Measurements from ENCODE around the gene CRYZ.
"Not testable (repeated sequence)": the region's sequence is repeated elsewhere in the genome, so short reads cannot be mapped to it uniquely, and the experiment has no call there.

The CRYZ gene

GRCh38 chr1:74732960-74733603, at the start of gene CRYZ, which contains the start of gene TYW3:
Gene CRYZ (minus strand): TSS chr1:74733050. CDS start chr1:74724821, 8,229 bp downstream.
Gene TYW3 (plus strand): TSS chr1:74733152. CDS start chr1:74733245, 93 bp downstream.
- DNase-seq, result peak; percentile 85

GRCh38 chr1:74780594-74780993, 47.7 kb upstream of the CRYZ start:
- DNase-seq, result no peak

- DNase-seq, result no peak
These were observed 46.9 kb upstream of the CRYZ start for GRCh38 chr1:74779750-74780149.

GRCh38 chr1:74777525-74777924, 44.7 kb upstream of the CRYZ start:
- DNase-seq, result no peak

- DNase-seq, result no peak
These were observed 42.9 kb upstream of the CRYZ start for GRCh38 chr1:74775735-74776134.

GRCh38 chr1:74773582-74773981, 40.7 kb upstream of the CRYZ start:
- no peak for DNase-seq

GRCh38 chr1:74772945-74773344, 40.1 kb upstream of the CRYZ start:
- no peak for DNase-seq

GRCh38 chr1:74771913-74772515, 39.2 kb upstream of the CRYZ start:
- no peak for DNase-seq

- DNase-seq, result no peak
These were observed 34.6 kb upstream of the CRYZ start for GRCh38 chr1:74767490-74767889.

GRCh38 chr1:74766579-74766978, 33.7 kb upstream of the CRYZ start:
- DNase-seq, result no peak

- DNase-seq, result no peak
These were observed 31.0 kb upstream of the CRYZ start for GRCh38 chr1:74763807-74764206.

- DNase-seq, result not testable (repeated sequence)
These were observed 23.8 kb upstream of the CRYZ start for GRCh38 chr1:74756650-74757049.

GRCh38 chr1:74755475-74755874, 22.6 kb upstream of the CRYZ start:
- no peak for DNase-seq

- DNase-seq, result no peak
These were observed 20.3 kb upstream of the CRYZ start for GRCh38 chr1:74753104-74753503.

GRCh38 chr1:74748960-74749359, 16.1 kb upstream of the CRYZ start:
- DNase-seq, result no peak

GRCh38 chr1:74745247-74745646, 12.4 kb upstream of the CRYZ start:
- DNase-seq, result not testable (repeated sequence)

- not testable (repeated sequence) for DNase-seq
These were observed 7.6 kb upstream of the CRYZ start for GRCh38 chr1:74740307-74740980.

- DNase-seq, result no peak
These were observed 4.5 kb upstream of the CRYZ start for GRCh38 chr1:74737333-74737732.

GRCh38 chr1:74733604-74734484, 994 bp upstream of the CRYZ start:
- DNase-seq, result peak; percentile 48

- not testable (repeated sequence) for DNase-seq
These were observed 541 bp downstream of the CRYZ start for GRCh38 chr1:74732071-74732946.

GRCh38 chr1:74731399-74732052, 1.3 kb downstream of the CRYZ start:
- DNase-seq, result no peak
